ENCODE measurements around the gene ASTN2.

GRCh38 chr9:116891424-116891823 is 523.4 kb downstream of the ASTN2 start:
- TF ChIP-seq CTCF (IDR thresholded peaks at IDR 0.05; ENCODE audit: poor library complexity, severe bottlenecking) (no peak), MXI1 (conservative IDR thresholded peaks at IDR 0.05; ENCODE audit: poor library complexity, severe bottlenecking) (no peak), RAD21 (conservative IDR thresholded peaks at IDR 0.05) (no peak), EZH2 (IDR thresholded peaks at IDR 0.05; ENCODE audit: borderline replicate concordance, insufficient read depth, low read length, poor library complexity, severe bottlenecking) (no peak)
